ENCODE measurements around the gene ALPK1.

The ALPK1 gene

GRCh38 chr4:112416464-112416863, 119.3 kb downstream of the ALPK1 start:
- no peak overlapping the region for H3K4me3 ChIP-seq (ENCODE audit: low read depth, low read length)
- DNase-seq = no peak
- TF ChIP-seq CTCF (IDR thresholded peaks at IDR 0.05; ENCODE audit: low read depth, low read length) = no peak
- no peaks in the 10 kb centered on the region; the same call in 1 of the 2 replicates for H3K4me1 ChIP-seq
- H3K9me3 ChIP-seq = no peaks in the 10 kb centered on the region
- peaks cover 5% of the 10 kb centered on the region; the same call in 1 of the 2 replicates for H3K27me3 ChIP-seq
- H3K36me3 ChIP-seq = no peaks in the 10 kb centered on the region

DNA sequence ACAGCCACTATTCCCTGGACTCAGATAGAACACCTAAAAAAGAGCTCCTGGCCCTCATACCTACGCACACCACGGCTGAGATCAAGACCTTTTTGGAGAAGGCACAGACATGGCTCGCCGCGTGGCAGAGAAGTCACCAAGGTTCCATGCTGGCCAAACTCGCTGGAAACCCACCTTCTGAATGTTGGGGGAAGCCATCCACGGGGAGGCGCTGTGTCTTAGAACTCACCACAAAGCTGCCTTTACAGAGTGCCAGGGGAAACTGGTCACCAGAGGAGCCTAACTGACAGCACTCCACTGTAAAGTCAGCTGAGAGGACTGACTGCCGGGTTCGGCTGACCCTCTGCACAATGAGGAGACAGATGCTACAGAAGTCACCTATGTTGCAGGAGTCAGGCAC, 120.9 kb downstream of the ALPK1 start:
- Histone ChIP-seq H3K4me3 (ENCODE audit: low read depth, low read length) (no peak overlapping the region), H3K36me3 (no peaks in the 10 kb centered on the region), H3K27me3 (peaks cover 6% of the 10 kb centered on the region), H3K9me3 (no peaks in the 10 kb centered on the region), H3K4me1 (no peaks in the 10 kb centered on the region; the same call in 1 of the 2 replicates)
- 0 out of 2 replicates have a peak, but pooled peaks have one; percentile 6 for TF ChIP-seq CTCF (IDR thresholded peaks at IDR 0.05; ENCODE audit: low read depth, low read length)
- peak; percentile 17 for DNase-seq

DNA sequence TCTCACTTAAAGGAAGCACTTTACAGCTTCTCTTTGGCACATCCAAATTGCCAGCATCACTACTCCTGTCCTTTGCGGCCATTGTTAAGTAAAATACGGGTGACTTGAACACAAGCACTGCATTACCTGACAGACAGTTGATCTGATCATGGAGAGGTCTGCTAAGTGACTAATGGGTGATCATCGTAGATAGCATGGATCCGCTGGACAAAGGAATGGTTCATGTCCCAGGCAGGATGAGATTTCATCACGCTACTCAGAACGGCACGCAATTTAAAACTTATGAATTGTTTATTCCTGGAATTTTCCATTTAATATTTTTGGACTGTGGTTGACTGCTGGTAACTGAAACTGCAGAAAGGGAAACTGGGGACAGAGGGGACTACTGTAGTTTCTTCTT, 124.7 kb downstream of the ALPK1 start:
- Histone ChIP-seq H3K4me3 (ENCODE audit: low read depth, low read length) (no peak overlapping the region), H3K9me3 (no peaks in the 10 kb centered on the region), H3K36me3 (no peaks in the 10 kb centered on the region), H3K27me3 (peaks cover 10% of the 10 kb centered on the region), H3K4me1 (no peaks in the 10 kb centered on the region; the same call in 1 of the 2 replicates)
- no peak for TF ChIP-seq CTCF (IDR thresholded peaks at IDR 0.05; ENCODE audit: low read depth, low read length)
- no peak for DNase-seq

GRCh38 chr4:112422644-112423043, 125.5 kb downstream of the ALPK1 start:
- no peak for TF ChIP-seq CTCF (IDR thresholded peaks at IDR 0.05; ENCODE audit: low read depth, low read length)
- Histone ChIP-seq H3K4me3 (ENCODE audit: low read depth, low read length) (no peak overlapping the region), H3K4me1 (no peaks in the 10 kb centered on the region; the same call in 1 of the 2 replicates), H3K9me3 (no peaks in the 10 kb centered on the region), H3K36me3 (no peaks in the 10 kb centered on the region), H3K27me3 (peaks cover 10% of the 10 kb centered on the region)
- no peak for DNase-seq

GRCh38 chr4:112423591-112423990, 126.4 kb downstream of the ALPK1 start:
- no peaks in the 10 kb centered on the region for H3K4me1 ChIP-seq
- no peaks in the 10 kb centered on the region for H3K36me3 ChIP-seq
- no peaks in the 10 kb centered on the region for H3K9me3 ChIP-seq
- no peak overlapping the region for H3K4me3 ChIP-seq (ENCODE audit: low read depth, low read length)
- DNase-seq = no peak
- peaks cover 10% of the 10 kb centered on the region for H3K27me3 ChIP-seq
- no peak for TF ChIP-seq CTCF (IDR thresholded peaks at IDR 0.05; ENCODE audit: low read depth, low read length)

DNA sequence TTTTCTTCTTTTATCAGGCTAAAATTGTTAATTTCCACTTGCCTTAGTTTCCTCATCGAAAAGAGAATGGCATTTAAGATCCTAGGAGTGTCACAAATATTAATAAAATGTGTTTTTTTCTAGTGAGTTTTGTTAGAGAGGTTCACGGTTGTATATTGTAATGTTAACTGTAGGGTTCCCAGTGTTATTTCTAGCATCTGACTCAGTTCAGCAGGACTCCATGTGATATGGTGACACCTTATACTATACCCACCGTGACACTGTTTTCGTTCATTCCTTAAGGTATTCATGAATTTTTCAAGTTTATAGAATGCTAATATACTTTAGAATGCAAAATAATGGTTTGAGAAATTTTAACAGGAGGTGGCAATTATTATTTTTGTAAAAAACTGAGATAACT, 128.7 kb downstream of the ALPK1 start:
- no peaks in the 10 kb centered on the region for H3K9me3 ChIP-seq
- H3K4me3 ChIP-seq (ENCODE audit: low read depth, low read length) = no peak overlapping the region
- no peak for TF ChIP-seq CTCF (IDR thresholded peaks at IDR 0.05; ENCODE audit: low read depth, low read length)
- no peaks in the 10 kb centered on the region for H3K4me1 ChIP-seq
- no peak for DNase-seq
- peaks cover 19% of the 10 kb centered on the region for H3K27me3 ChIP-seq
- H3K36me3 ChIP-seq = no peaks in the 10 kb centered on the region

Data from BE2C (cell line).